ENCODE data around the gene ASTN2. TPM values are rescaled to one million over a fixed set of nuclear protein-coding genes. Genes with fewer than 3 reads are reported as not detected.

Gene ASTN2
- total RNA-seq, 1 experiment from 2014 or later: 6.8 TPM

- DNase-seq (ENCODE audit: low spot score): no peak
Observed at GRCh38 chr9:116749772-116750171, 665.1 kb downstream of the ASTN2 start.

GRCh38 chr9:116749176-116749575 lies 665.7 kb downstream of the ASTN2 start:
- DNase-seq (ENCODE audit: low spot score): no peak

- no peak for DNase-seq (ENCODE audit: low spot score)
Observed at GRCh38 chr9:116741742-116742141, 673.1 kb downstream of the ASTN2 start.

- DNase-seq (ENCODE audit: low spot score): no peak
Observed at GRCh38 chr9:116741086-116741740, 673.6 kb downstream of the ASTN2 start.

GRCh38 chr9:116737152-116737546 lies 677.7 kb downstream of the ASTN2 start:
- peak; percentile 64 for DNase-seq (ENCODE audit: low spot score)

- DNase-seq (ENCODE audit: low spot score): no peak
Observed at GRCh38 chr9:116736399-116737151, 678.3 kb downstream of the ASTN2 start.

- no peak for DNase-seq (ENCODE audit: low spot score)
Observed at GRCh38 chr9:116733010-116733641, 681.7 kb downstream of the ASTN2 start.

GRCh38 chr9:116726602-116727001 lies 688.3 kb downstream of the ASTN2 start:
- no peak for DNase-seq (ENCODE audit: low spot score)

- no peak for DNase-seq (ENCODE audit: low spot score)
Observed at GRCh38 chr9:116724123-116724522, 690.7 kb downstream of the ASTN2 start.

GRCh38 chr9:116721944-116722343 lies 692.9 kb downstream of the ASTN2 start:
- DNase-seq (ENCODE audit: low spot score): no peak

- DNase-seq (ENCODE audit: low spot score): no peak
Observed at GRCh38 chr9:116721411-116721810, 693.4 kb downstream of the ASTN2 start.

- DNase-seq (ENCODE audit: low spot score): no peak
Observed at GRCh38 chr9:116720111-116720510, 694.7 kb downstream of the ASTN2 start.

- DNase-seq (ENCODE audit: low spot score): no peak
Observed at GRCh38 chr9:116718111-116718510, 696.7 kb downstream of the ASTN2 start.

GRCh38 chr9:116717150-116717549 lies 697.7 kb downstream of the ASTN2 start:
- no peak for DNase-seq (ENCODE audit: low spot score)

- DNase-seq (ENCODE audit: low spot score): no peak
Observed at GRCh38 chr9:116716438-116716837, 698.4 kb downstream of the ASTN2 start.

- no peak for DNase-seq (ENCODE audit: low spot score)
Observed at GRCh38 chr9:116715751-116716150, 699.1 kb downstream of the ASTN2 start.

- DNase-seq (ENCODE audit: low spot score): no peak
Observed at GRCh38 chr9:116713271-116713670, 701.6 kb downstream of the ASTN2 start.

GRCh38 chr9:116712781-116713180 lies 702.1 kb downstream of the ASTN2 start:
- no peak for DNase-seq (ENCODE audit: low spot score)

GRCh38 chr9:116706310-116707290 lies 708.3 kb downstream of the ASTN2 start:
- no peak for DNase-seq (ENCODE audit: low spot score)

- DNase-seq (ENCODE audit: low spot score): no peak
Observed at GRCh38 chr9:116705531-116705930, 709.3 kb downstream of the ASTN2 start.

- no peak for DNase-seq (ENCODE audit: low spot score)
Observed at GRCh38 chr9:116704470-116704869, 710.4 kb downstream of the ASTN2 start.

- no peak for DNase-seq (ENCODE audit: low spot score)
Observed at GRCh38 chr9:116703634-116704033, 711.2 kb downstream of the ASTN2 start.

Data from H4 (cell line).